CD14-positive monocyte (primary cell): Measurements from ENCODE around the gene CLCNKA. TPM values are rescaled to one million over a fixed set of nuclear protein-coding genes. Genes with fewer than 3 reads are reported as not detected.

ENCODE experiments used
- DNase-seq, 3 donors: peaks; one replicate each; pipeline ENCODE4 v3.0.0-alpha.2; 2011 to 2022
- H2AFZ ChIP-seq: 2 replicates; pipeline ENCODE4 v1.6.0; 2012; ENCODE audit warnings: mild to moderate bottlenecking, low read depth, low read length, inconsistent platforms; ENCODE audit not compliant: insufficient read depth, poor library complexity, severe bottlenecking
- H3K27ac ChIP-seq, 2 donors: 1 replicate in 1 of 2; 2 replicates in 1 of 2; pipeline ENCODE4 v1.5.1; 2012 to 2013; ENCODE audit warnings: low read length in 2 of 2, control low read depth in 1 of 2, inconsistent platforms in 1 of 2, low read depth in 1 of 2, mild to moderate bottlenecking in 1 of 2
- H3K27me3 ChIP-seq, 2 donors: one replicate each; pipeline versions ENCODE4 v1.6.0 to v1.6.1; 2011 to 2013; ENCODE audit warnings: low read length in 2 of 2; ENCODE audit not compliant: control insufficient read depth in 2 of 2, insufficient read depth in 2 of 2
- H3K36me3 ChIP-seq, 2 donors: replicated peaks in 1 of 2; 1 replicate in 1 of 2; 2 replicates in 1 of 2; pipeline versions ENCODE4 v1.5.1 to v1.6.1; 2012 to 2013; ENCODE audit warnings: low read length in 2 of 2, control low read depth in 1 of 2, inconsistent platforms in 1 of 2, mild to moderate bottlenecking in 1 of 2; ENCODE audit not compliant: insufficient read depth in 2 of 2, control insufficient read depth in 1 of 2
- H3K4me1 ChIP-seq, 2 donors: 1 replicate in 1 of 2; 2 replicates in 1 of 2; pipeline versions ENCODE4 v1.5.1 to v1.6.1; 2012 to 2013; ENCODE audit warnings: low read length in 2 of 2, control low read depth in 1 of 2, inconsistent platforms in 1 of 2, mild to moderate bottlenecking in 1 of 2, moderate library complexity in 1 of 2; ENCODE audit not compliant: insufficient read depth in 2 of 2, control insufficient read depth in 1 of 2
- H3K4me2 ChIP-seq: replicated peaks from 2 replicates; pipeline ENCODE3; 2012; ENCODE audit warnings: low read length, moderate library complexity, mild to moderate bottlenecking; ENCODE audit not compliant: poor library complexity, severe bottlenecking; ENCODE audit errors: extremely low read depth
- H3K4me3 ChIP-seq, 3 experiments: fragments of 200-600 bp in 1 of 3; sonication (generic) in 1 of 3; replicated peaks in 1 of 3; 1 replicate in 2 of 3; 2 replicates in 1 of 3; pipeline ENCODE4 v1.5.1; 2011 to 2013; ENCODE audit warnings: low read length in 3 of 3, mild to moderate bottlenecking in 3 of 3, control low read depth in 2 of 3, low read depth in 2 of 3, inconsistent platforms in 1 of 3, moderate library complexity in 1 of 3
- H3K79me2 ChIP-seq: 2 replicates; pipeline ENCODE4 v1.6.0; 2012; ENCODE audit warnings: mild to moderate bottlenecking, control low read depth, inconsistent platforms, low read length, moderate library complexity; ENCODE audit not compliant: insufficient read depth
- H3K9ac ChIP-seq: 2 replicates; pipeline ENCODE4 v1.6.0; 2017; ENCODE audit warnings: low read length, mild to moderate bottlenecking; ENCODE audit not compliant: insufficient read depth, poor library complexity, severe bottlenecking
- H3K9me3 ChIP-seq, 2 donors: replicated peaks in 1 of 2; 1 replicate in 1 of 2; 2 replicates in 1 of 2; pipeline versions ENCODE4 v1.5.1 to v1.6.1; 2012 to 2013; ENCODE audit warnings: low read length in 2 of 2, control low read depth in 1 of 2; ENCODE audit not compliant: control insufficient read depth in 1 of 2, insufficient read depth in 1 of 2
- H4K20me1 ChIP-seq: 2 replicates; pipeline ENCODE4 v1.6.0; 2012; ENCODE audit warnings: mild to moderate bottlenecking, low read length, control low read depth, moderate library complexity; ENCODE audit not compliant: insufficient read depth
- H3K27ac Mint-ChIP-seq, 7 donors: one replicate each; pipeline ENCODE4 v1.8.0; 2020; ENCODE audit warnings: mild to moderate bottlenecking in 7 of 7, mixed read lengths in 7 of 7, moderate library complexity in 6 of 7, inconsistent platforms in 2 of 7
- H3K27me3 Mint-ChIP-seq, 3 donors: one replicate each; pipeline ENCODE4 v1.8.0; 2021 to 2022; ENCODE audit warnings: low read depth in 3 of 3, mild to moderate bottlenecking in 3 of 3, mixed read lengths in 3 of 3, moderate library complexity in 3 of 3, inconsistent platforms in 1 of 3
- H3K36me3 Mint-ChIP-seq, 2 donors: one replicate each; pipeline ENCODE4 v1.8.0; 2020; ENCODE audit warnings: mixed read lengths in 2 of 2, inconsistent platforms in 1 of 2, mild to moderate bottlenecking in 1 of 2
- H3K4me1 Mint-ChIP-seq: one replicate; pipeline ENCODE4 v1.8.0; 2020; ENCODE audit warnings: mild to moderate bottlenecking, mixed read lengths
- H3K4me3 Mint-ChIP-seq, 2 donors: one replicate each; pipeline ENCODE4 v1.8.0; 2020; ENCODE audit warnings: mild to moderate bottlenecking in 2 of 2, mixed read lengths in 2 of 2, moderate library complexity in 1 of 2
- H3K9me3 Mint-ChIP-seq, 7 donors: one replicate each; pipeline ENCODE4 v1.8.0; 2020 to 2022; ENCODE audit warnings: mixed read lengths in 7 of 7, mild to moderate bottlenecking in 6 of 7, moderate library complexity in 6 of 7, inconsistent platforms in 2 of 7
- WGBS: methylation state at CpG from one replicate; pipeline ENCODE4 v1.1.5; 2013; ENCODE audit warnings: missing lambda C conversion rate; ENCODE audit not compliant: insufficient coverage; 5-methylcytosine and 5-hydroxymethylcytosine counted together
- intact Hi-C, 2 donors: fragments of 100-400 bp; cut with micrococcal nuclease; formaldehyde crosslinking; loops; one replicate each; pipeline versions ENCODE4 v1.15.0 to v1.15.1; 2023
- polyA plus RNA-seq, 3 donors: library from polyadenylated mRNA; depleted of rRNA in 1 of 3; unstranded in 2 of 3; stranded (reverse) in 1 of 3; fragments of 300-500 nt in 2 of 3; fragments of >200 nt in 1 of 3; fragmentation: Illumina TruSeq in 2 of 3; gene quantifications; 1 replicate in 2 of 3; 2 replicates in 1 of 3; pipeline ENCODE4 v1.2.3, GENCODE V29; 2012 to 2021
- TF ChIP-seq, protein P1 (sequence below): fragments of 200-600 bp; IDR thresholded peaks from one replicate; pipeline ENCODE4 v1.8.0; 2022; ENCODE audit warnings: antibody characterized with exemption, mild to moderate bottlenecking

The CLCNKA gene
- polyA plus RNA-seq, 3 donors = 0.07 TPM; not detected in 2

- Mint-ChIP-seq H3K4me1 (peaks cover 4% of the 10 kb centered on the region), H3K27me3 (peaks cover 3 to 30% (median 5%) of the 10 kb centered on the region in 3 donors), H3K27ac (no peak overlapping the region), H3K36me3 (no peaks in the 10 kb centered on the region), H3K9me3 (peaks cover 0 to 3% (median 0%) of the 10 kb centered on the region in 7 donors), H3K4me3 (peak overlapping the region; percentile 16 to 42)
- peaks cover 0 to 2% of the 10 kb centered on the region in 2 donors for H3K27me3 ChIP-seq
- no peaks in the 10 kb centered on the region for H3K79me2 ChIP-seq
- H3K4me1 ChIP-seq = peaks cover 4 to 8% of the 10 kb centered on the region in 2 donors
- WGBS = 2% methylated on average over 12 of the region's 25 CpGs
- TF ChIP-seq, protein P1, sequence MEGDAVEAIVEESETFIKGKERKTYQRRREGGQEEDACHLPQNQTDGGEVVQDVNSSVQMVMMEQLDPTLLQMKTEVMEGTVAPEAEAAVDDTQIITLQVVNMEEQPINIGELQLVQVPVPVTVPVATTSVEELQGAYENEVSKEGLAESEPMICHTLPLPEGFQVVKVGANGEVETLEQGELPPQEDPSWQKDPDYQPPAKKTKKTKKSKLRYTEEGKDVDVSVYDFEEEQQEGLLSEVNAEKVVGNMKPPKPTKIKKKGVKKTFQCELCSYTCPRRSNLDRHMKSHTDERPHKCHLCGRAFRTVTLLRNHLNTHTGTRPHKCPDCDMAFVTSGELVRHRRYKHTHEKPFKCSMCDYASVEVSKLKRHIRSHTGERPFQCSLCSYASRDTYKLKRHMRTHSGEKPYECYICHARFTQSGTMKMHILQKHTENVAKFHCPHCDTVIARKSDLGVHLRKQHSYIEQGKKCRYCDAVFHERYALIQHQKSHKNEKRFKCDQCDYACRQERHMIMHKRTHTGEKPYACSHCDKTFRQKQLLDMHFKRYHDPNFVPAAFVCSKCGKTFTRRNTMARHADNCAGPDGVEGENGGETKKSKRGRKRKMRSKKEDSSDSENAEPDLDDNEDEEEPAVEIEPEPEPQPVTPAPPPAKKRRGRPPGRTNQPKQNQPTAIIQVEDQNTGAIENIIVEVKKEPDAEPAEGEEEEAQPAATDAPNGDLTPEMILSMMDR = no peak
- H4K20me1 ChIP-seq = no peaks in the 10 kb centered on the region
- H3K9ac ChIP-seq = peak overlapping the region; percentile 25
- H3K4me2 ChIP-seq = peak overlapping the region; percentile 69
- no peaks in the 10 kb centered on the region for H3K9me3 ChIP-seq
- DNase-seq = no peak
- intact Hi-C loops = no loop called here
- H3K4me3 ChIP-seq = peak overlapping the region in 2 of 3 experiments; percentile 18 to 62
- peak overlapping the region; percentile 79 for H2AFZ ChIP-seq
- no peak overlapping the region for H3K27ac ChIP-seq
- H3K36me3 ChIP-seq = no peaks in the 10 kb centered on the region
Observed at GRCh38 chr1:16048573-16049189, 26.8 kb downstream of the CLCNKA start.

DNA sequence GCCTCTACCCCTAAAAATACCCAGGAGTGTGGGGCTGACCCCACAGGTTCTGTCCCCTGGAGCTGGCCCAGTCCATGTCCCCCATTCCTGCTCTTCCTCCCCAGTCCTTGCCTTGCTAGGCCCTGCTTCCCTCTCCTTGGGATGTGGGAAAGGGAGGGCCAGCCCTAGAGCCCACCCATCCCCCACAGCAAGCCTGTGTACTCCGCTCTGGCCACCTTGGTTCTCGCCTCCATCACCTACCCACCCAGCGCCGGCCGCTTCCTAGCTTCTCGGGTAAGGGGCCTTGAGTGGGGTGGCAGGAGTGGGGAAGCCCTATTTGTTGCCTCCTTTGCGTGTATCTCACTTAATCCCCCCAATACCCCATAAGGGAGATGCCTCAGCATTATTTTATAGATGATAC, 28.5 kb downstream of the CLCNKA start:
- Mint-ChIP-seq H3K27me3 (peaks cover 3 to 30% (median 5%) of the 10 kb centered on the region in 3 donors), H3K9me3 (peaks cover 0 to 3% (median 0%) of the 10 kb centered on the region in 7 donors), H3K4me3 (no peak overlapping the region), H3K4me1 (peaks cover 4% of the 10 kb centered on the region), H3K36me3 (no peaks in the 10 kb centered on the region), H3K27ac (no peak overlapping the region)
- intact Hi-C loops = loop anchor here (1.0 to 10.0 kb wide), 2 partner anchors 9 to 256 kb away; no protein-coding TSS in a partner anchor
- Histone ChIP-seq H3K27me3 (peaks cover 0 to 2% of the 10 kb centered on the region in 2 donors), H3K4me3 (no peak overlapping the region), H3K79me2 (no peaks in the 10 kb centered on the region), H3K4me2 (no peak overlapping the region), H4K20me1 (no peaks in the 10 kb centered on the region), H3K36me3 (no peaks in the 10 kb centered on the region), H3K4me1 (peaks cover 4 to 8% of the 10 kb centered on the region in 2 donors), H3K9ac (no peak overlapping the region), H2AFZ (no peak overlapping the region), H3K27ac (no peak overlapping the region), H3K9me3 (no peaks in the 10 kb centered on the region)
- TF ChIP-seq, protein P1 = no peak
- DNase-seq = no peak
- no CpG with 5 or more reads among the region's 7 CpGs for WGBS
